Measurements from ENCODE around the gene CST9L. TPM values are rescaled to one million over a fixed set of nuclear protein-coding genes. Genes with fewer than 3 reads are reported as not detected.

Gene CST9L
- total and polyA plus RNA-seq, 10 of the 15 experiments (the other 5 are each of a cell fraction or from before 2014, with no cell fraction given): not detected

DNA sequence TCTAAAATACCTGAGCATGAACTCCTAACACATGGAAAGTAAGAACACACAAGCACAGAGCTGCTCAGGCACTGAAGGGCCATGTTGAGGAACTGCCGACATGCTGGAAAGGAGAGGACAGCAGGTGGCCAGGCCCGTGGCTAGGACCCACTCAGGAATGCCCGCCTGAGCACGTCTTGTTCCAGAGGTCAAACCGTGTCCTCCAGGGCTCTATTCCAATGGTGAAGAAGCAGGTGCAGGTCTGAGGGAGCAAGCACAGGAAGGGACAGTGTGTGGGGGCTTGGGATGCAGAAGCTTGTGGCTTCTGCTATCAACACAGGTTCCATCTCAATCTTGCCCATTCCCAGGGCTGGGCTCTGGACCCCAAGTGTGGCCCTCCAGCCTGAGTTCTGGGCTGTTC lies 20.7 kb downstream of the CST9L start:
- in situ Hi-C loops (cut with MboI): no loop called here
- H3K79me2 ChIP-seq (ENCODE audit: control insufficient read depth, insufficient read depth, low read length): no peaks in the 10 kb centered on the region
- RAD21 ChIA-PET (ENCODE audit: unreplicated experiment): no interaction called here
- H3K27ac ChIP-seq (ENCODE audit: control insufficient read depth, insufficient read depth): no peak overlapping the region
- 23% methylated on average over 5 of the region's 5 CpGs for WGBS (ENCODE audit: insufficient coverage, insufficient replicate concordance, low lambda C conversion rate, missing lambda C conversion rate)
- SMC1A ChIA-PET (ENCODE audit: uncharacterized antibody, unreplicated experiment): no interaction called here
- BruUV-seq (replicated peaks): no TSS peak
- DNase-seq (ENCODE audit: low read depth, low spot score) (no peak), FAIRE-seq (no peak), ATAC-seq (no peak)
- H3K4me2 ChIP-seq (ENCODE audit: control insufficient read depth, insufficient read depth): no peak overlapping the region
- no peaks in the 10 kb centered on the region for H4K20me1 ChIP-seq (ENCODE audit: control insufficient read depth, insufficient read depth)
- no peaks in the 10 kb centered on the region for H3K36me3 ChIP-seq (ENCODE audit: control insufficient read depth in 2 of 2, insufficient read depth in 2 of 2, low read length in 1 of 2)
- H3K9me3 ChIP-seq (replicated peaks; ENCODE audit: control insufficient read depth, insufficient read depth, low read length): no peaks in the 10 kb centered on the region
- no peak overlapping the region for H2AFZ ChIP-seq (ENCODE audit: control insufficient read depth, low read depth, low read length)
- no peaks in the 10 kb centered on the region for H3K4me1 ChIP-seq (ENCODE audit: control insufficient read depth, insufficient read depth, low read length)
- H3K27me3 ChIP-seq (replicated peaks in 1 of 2; ENCODE audit: control insufficient read depth in 2 of 2, insufficient read depth in 2 of 2, low read length in 1 of 2): peaks cover 0 to 4% of the 10 kb centered on the region in 2 experiments; a peak in 2 of 4 replicates
- H3K4me3 ChIP-seq: no peak overlapping the region
- POLR2A ChIA-PET: no interaction called here
- CTCF ChIA-PET: no interaction called here
- no peak overlapping the region for H3K9ac ChIP-seq (ENCODE audit: control insufficient read depth, insufficient read depth, low read length)
- intact Hi-C loops (cut with micrococcal nuclease; ENCODE audit: unreplicated experiment): no loop called here
- TF ChIP-seq FOXK2 (IDR thresholded peaks at IDR 0.05): no peak
- no peak for TF ChIP-seq NR2C1 (IDR thresholded peaks at IDR 0.05)
- TF ChIP-seq SIX5 (IDR thresholded peaks at IDR 0.05; ENCODE audit: low read depth, low read length, severe bottlenecking): no peak
- TF ChIP-seq MEF2B (IDR thresholded peaks at IDR 0.05; ENCODE audit: partially characterized antibody, poor library complexity, severe bottlenecking): no peak
- TF ChIP-seq NFYB (IDR thresholded peaks at IDR 0.05; ENCODE audit: insufficient read depth, low read depth, low read length): no peak
- TF ChIP-seq RFX5 (IDR thresholded peaks at IDR 0.05; ENCODE audit: low read depth, low read length): no peak
- no peak for TF ChIP-seq ETV6 (conservative IDR thresholded peaks at IDR 0.05 in 1 of 2, IDR thresholded peaks at IDR 0.05 in 1 of 2; ENCODE audit: borderline replicate concordance in 1 of 2, low read depth in 1 of 2)
- TF ChIP-seq, protein P1, sequence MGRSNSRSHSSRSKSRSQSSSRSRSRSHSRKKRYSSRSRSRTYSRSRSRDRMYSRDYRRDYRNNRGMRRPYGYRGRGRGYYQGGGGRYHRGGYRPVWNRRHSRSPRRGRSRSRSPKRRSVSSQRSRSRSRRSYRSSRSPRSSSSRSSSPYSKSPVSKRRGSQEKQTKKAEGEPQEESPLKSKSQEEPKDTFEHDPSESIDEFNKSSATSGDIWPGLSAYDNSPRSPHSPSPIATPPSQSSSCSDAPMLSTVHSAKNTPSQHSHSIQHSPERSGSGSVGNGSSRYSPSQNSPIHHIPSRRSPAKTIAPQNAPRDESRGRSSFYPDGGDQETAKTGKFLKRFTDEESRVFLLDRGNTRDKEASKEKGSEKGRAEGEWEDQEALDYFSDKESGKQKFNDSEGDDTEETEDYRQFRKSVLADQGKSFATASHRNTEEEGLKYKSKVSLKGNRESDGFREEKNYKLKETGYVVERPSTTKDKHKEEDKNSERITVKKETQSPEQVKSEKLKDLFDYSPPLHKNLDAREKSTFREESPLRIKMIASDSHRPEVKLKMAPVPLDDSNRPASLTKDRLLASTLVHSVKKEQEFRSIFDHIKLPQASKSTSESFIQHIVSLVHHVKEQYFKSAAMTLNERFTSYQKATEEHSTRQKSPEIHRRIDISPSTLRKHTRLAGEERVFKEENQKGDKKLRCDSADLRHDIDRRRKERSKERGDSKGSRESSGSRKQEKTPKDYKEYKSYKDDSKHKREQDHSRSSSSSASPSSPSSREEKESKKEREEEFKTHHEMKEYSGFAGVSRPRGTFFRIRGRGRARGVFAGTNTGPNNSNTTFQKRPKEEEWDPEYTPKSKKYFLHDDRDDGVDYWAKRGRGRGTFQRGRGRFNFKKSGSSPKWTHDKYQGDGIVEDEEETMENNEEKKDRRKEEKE (IDR thresholded peaks at IDR 0.05): no peak
- no peak for TF ChIP-seq ZZZ3 (IDR thresholded peaks at IDR 0.05; ENCODE audit: control insufficient read depth, insufficient read length, low read depth)
- TF ChIP-seq RBBP5 (conservative IDR thresholded peaks at IDR 0.05): no peak
- TF ChIP-seq SRF (IDR thresholded peaks at IDR 0.05; ENCODE audit: low read depth in 2 of 2, low read length in 2 of 2): no peak
- TF ChIP-seq, protein P2, sequence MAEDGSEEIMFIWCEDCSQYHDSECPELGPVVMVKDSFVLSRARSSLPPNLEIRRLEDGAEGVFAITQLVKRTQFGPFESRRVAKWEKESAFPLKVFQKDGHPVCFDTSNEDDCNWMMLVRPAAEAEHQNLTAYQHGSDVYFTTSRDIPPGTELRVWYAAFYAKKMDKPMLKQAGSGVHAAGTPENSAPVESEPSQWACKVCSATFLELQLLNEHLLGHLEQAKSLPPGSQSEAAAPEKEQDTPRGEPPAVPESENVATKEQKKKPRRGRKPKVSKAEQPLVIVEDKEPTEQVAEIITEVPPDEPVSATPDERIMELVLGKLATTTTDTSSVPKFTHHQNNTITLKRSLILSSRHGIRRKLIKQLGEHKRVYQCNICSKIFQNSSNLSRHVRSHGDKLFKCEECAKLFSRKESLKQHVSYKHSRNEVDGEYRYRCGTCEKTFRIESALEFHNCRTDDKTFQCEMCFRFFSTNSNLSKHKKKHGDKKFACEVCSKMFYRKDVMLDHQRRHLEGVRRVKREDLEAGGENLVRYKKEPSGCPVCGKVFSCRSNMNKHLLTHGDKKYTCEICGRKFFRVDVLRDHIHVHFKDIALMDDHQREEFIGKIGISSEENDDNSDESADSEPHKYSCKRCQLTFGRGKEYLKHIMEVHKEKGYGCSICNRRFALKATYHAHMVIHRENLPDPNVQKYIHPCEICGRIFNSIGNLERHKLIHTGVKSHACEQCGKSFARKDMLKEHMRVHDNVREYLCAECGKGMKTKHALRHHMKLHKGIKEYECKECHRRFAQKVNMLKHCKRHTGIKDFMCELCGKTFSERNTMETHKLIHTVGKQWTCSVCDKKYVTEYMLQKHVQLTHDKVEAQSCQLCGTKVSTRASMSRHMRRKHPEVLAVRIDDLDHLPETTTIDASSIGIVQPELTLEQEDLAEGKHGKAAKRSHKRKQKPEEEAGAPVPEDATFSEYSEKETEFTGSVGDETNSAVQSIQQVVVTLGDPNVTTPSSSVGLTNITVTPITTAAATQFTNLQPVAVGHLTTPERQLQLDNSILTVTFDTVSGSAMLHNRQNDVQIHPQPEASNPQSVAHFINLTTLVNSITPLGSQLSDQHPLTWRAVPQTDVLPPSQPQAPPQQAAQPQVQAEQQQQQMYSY (CRISPR knock-in tag; IDR thresholded peaks at IDR 0.05): no peak
- TF ChIP-seq CREM (IDR thresholded peaks at IDR 0.05; ENCODE audit: low read depth): no peak
- TF ChIP-seq JUND (IDR thresholded peaks at IDR 0.05; ENCODE audit: low read depth, low read length): no peak
- no peak for TF ChIP-seq PAX8 (IDR thresholded peaks at IDR 0.05)
- TF ChIP-seq NBN (IDR thresholded peaks at IDR 0.05): no peak
- TF ChIP-seq CHD2 (IDR thresholded peaks at IDR 0.05; ENCODE audit: borderline replicate concordance, low read depth, low read length): no peak
- no peak for TF ChIP-seq SP1 (IDR thresholded peaks at IDR 0.05; ENCODE audit: low read depth, low read length)
- no peak for TF ChIP-seq NR2C2 (IDR thresholded peaks at IDR 0.05; ENCODE audit: borderline replicate concordance, control insufficient read depth, insufficient read length, low read depth)
